Stimulated activated CD4-positive, alpha-beta T cell treated with anti-CD3 and anti-CD28 coated beads, Interleukin-4, amount 100 ng/mL, for 24 hours (primary cell): ENCODE measurements around the gene LAMA5.

ENCODE experiments used
- DNase-seq: peaks from one replicate; pipeline ENCODE4 v3.0.0-alpha.2; 2020

Gene LAMA5

GRCh38 chr20:62326959-62327725 is 40.0 kb downstream of the LAMA5 start:
- DNase-seq = no peak

DNA sequence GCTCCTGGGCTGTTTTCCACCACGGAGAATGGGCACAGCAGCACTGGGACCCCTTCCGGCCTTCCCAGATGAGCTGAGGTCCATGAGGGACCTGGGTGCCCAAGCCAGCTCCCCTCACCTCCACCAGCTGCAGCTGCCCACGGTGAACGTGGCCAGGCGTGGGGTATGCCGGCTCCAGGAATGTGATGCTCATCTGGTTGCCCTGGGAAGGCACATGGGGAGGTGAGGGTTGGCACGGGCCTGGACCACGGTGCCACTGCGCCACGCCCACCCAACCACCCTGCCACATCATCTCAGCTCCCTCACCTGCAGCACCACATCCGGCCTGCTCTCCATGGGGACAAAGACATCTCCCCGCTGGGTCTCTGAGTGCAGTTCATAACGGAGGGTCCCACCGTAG is 40.6 kb downstream of the LAMA5 start:
- no peak for DNase-seq

DNA sequence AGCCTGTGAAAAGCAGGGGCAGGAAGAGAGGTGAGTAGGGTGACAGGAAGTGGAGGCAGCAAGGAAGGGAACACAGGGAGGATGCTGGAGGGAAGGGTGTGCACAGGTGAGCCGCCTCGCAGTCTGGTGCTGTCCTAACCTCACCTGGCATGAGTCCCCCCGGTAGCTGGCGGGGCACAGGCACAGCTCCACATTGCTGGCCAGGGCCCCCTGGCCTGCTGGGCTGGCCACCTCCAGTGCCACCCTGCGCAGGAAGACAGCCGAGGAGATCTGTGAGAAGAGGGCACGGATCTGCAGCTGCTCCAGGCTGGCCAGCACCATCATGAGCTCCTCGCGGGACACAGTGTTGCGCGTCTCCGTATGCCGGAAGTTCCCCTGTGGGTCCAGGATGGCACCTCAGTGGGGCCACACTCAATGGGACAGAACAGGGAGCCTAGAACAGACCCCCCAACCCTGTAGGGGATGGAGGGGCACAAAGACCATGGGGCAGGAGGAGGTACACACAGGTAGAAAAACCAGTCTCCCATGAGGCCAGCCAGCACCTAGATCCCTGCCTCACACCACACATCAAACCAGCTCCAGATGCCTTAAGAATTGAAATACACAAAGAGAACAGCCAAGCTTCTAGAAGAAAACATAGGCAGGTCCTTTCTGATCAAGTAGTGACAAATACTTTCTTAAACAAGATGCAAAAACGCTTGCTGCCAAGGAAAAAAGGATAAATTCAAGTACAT is 41.8 kb downstream of the LAMA5 start:
- DNase-seq = no peak

GRCh38 chr20:62323980-62324906 is 42.9 kb downstream of the LAMA5 start:
- no peak for DNase-seq

- DNase-seq = no peak
Observed at GRCh38 chr20:62323146-62323979, 43.7 kb downstream of the LAMA5 start.

DNA sequence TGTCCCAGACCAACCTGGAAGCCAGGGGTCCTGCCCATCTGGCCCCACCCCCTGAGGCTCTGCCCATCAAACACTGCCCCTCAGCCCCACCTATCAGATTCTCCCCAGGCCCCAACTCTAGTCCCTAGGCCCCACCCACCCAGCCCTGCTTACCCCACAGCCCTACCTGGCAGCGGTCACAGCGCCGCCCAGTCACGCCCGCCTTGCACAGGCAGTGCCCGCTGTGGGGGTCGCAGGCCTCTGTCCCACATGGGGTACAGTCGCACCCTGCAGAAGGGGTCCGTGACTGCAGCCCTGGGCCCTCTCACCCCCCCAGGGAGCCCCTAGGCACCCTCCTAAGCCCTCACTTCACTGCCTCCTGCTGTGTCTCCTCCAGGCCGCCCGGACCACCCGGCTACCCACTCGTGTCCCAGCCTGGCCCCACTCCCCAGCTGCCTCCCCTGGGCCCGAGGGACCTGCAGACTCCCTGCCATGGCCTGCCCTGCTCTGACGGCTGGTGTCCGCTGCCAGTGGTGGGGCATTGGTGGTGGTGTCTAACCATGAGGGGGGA is 44.5 kb downstream of the LAMA5 start:
- DNase-seq = no peak

DNA sequence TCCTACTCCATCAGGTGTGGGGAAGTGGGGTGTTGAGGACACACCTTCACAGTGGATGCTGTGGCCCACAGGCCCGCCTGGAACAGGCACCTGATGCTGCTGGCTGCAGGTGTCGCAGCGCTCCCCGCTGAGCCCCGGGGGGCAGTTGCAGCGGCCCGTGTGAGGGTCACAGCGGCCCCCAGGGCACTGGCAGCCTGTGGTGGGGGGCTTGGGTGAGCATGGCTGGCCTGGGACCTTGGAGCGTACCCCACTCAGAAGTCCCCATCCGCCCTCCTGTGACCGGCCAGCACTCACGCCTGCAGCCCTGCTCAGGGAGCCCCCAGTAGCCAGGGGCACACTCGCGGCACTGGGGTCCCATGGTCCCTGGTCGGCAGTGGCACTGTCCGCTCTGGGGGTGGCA is 45.1 kb downstream of the LAMA5 start:
- DNase-seq = no peak

DNA sequence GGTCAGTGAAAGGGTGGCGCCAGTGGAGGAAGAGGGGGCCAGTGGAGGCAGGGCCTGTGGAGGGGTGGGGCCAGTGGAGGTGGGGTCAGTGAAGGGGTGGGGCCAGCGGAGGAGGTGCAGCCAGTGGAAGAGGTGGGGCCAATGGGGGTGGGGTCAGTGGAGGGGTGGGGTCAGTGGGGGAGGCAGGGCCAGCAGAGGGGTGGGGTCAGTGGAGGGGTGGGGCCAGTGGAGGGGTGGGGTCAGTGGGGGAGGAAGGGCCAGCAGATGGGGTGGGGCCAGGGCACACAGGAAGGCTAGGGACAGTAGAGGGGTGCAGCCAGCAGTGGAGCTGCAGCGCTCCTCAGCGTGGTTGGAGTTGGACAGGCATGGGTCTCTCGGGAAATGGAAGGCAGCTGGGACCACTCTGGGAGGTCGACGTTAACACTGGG is 45.6 kb downstream of the LAMA5 start:
- DNase-seq = no peak

GRCh38 chr20:62320581-62321354 is 46.3 kb downstream of the LAMA5 start:
- no peak for DNase-seq

GRCh38 chr20:62319346-62319909 is 47.7 kb downstream of the LAMA5 start:
- no peak for DNase-seq

DNA sequence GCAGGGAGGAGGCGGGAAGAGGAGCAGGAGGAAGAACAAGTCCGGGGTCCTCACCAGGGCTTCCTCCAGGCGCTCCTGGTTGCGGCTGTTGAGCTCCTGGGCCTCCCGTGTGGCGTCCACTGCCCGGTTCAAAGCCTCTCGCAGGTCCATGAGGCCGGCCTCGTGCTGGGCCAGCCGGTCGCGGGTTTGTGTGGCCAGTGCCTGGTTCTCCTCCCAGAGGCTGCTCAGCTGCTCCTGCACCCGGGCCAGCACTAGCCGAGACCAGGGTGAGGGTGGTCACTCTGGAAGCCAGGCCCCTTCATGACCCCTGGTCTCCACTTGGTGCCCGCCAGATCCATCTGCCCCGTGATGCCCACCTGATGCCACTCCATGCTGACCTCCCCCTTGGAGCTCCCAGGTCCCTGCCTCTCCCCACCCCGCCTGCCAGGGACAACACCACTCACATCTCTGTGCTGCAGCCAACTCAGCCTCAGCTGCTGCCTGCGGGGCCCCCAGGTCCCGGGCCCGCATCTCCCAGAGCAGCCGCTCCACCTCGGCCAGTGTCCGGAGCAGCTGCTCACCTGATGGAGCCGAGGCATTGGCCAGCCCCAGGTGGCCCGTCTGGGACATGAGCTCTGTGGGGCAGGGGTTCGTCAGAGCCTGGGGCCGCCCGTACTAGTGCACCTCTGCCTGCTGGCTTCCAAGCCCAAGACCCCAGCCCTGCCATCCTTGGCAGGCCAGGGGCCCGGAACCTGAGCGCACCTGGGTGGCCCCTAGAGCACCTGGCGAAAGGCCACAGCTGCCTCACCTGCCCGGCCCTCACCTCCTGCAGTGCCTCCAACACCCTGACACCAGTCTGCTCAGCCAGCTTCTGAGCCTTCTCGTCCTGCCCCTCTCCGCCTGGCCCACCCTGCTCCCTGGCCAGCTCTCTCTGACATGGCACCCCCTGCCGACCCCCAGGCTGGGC is 48.4 kb downstream of the LAMA5 start:
- DNase-seq = no peak

GRCh38 chr20:62317167-62317655 is 49.9 kb downstream of the LAMA5 start:
- no peak for DNase-seq

DNA sequence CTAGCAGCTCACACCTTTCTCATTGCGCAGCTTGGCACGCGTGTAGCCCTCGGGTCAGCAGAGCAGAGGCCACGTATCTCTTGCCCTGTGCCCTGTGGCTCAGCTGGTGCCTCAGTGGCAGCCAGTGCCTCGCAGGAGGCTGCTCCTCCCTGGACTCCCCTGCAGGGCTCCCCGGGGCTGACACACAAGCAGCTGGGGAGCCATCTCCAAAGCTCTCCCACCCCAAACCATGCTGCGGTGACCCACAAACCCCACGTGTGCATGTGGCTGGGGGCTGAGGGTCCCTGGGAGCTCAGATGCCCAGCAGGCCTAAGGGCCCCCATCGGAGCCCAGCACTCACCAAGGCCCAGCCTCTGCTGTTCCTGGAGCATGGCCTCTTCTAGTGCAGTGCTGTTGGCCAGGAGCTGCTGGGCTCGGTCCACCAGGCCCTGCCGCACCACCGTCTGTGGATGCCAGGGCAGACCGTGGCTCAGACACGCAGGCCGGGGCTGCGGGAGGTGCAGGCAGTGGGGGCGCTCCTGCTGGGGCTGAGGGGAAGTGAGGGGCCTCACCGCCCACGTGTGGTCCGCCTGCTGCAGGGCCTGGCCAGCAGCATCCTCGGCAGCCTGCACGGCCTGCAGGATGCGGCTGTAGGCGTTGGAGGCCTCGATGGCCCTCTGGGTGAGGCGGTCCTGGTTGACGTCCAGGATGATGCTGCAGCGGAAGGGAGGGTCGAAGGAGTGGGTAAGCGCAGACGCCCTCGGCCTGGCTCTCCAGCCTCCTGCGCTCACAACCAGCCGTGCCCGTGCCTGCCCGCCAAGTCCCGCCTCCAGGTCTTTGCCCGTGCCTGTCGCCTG is 50.6 kb downstream of the LAMA5 start:
- no peak for DNase-seq

DNA sequence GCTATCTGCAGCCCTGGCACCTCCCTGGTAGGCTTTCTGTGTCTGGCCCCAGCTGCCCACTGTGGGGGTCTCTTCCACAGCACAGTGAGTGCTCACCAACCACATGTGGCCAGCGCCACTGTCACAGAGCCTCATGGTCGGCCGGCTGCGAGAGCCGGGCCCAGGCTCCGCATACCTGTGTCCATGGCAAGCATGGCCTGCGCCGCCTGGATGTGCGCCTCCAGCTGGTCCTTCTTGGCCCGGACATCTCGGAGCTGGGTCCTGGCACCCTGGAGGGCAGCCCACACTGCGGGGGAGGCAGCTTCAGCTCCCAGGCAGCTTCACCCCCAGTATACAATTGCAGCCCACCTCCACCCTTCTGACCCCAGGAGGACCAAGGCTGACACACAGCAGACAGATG is 51.3 kb downstream of the LAMA5 start:
- DNase-seq = no peak

DNA sequence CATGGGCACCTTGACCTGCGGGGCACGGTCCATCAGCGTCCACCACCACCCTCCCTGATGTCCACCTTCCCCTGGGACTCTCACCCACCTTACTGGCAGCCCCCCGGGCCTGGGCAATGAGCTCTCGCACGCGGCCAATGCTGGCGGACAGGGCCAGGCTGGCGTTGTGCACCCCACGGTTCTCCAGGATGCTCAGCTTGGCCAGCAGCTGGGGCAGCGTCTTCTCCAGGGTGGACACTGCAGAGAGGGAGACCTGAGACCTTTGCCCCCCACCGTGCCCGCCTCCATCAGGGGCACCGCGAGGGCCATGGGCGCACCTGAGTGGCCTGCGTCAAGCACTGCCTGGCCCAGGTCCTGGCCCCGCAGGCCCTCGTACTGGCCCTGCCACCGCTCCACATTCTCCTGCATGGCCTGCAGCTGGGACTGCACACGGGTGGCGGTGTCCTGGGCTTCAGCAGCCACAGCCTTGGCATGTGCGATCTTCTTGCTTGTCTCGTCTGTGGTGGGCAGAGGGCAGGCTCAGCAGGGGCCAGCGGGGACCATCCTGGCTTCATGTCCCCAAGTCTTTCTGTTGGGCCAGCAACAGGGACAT is 52.3 kb downstream of the LAMA5 start:
- DNase-seq = no peak

GRCh38 chr20:62314339-62314638 is 52.8 kb downstream of the LAMA5 start:
- no peak for DNase-seq

GRCh38 chr20:62313460-62314338 is 53.4 kb downstream of the LAMA5 start:
- no peak for DNase-seq
